Stimulated activated CD4-positive, alpha-beta T cell treated with anti-CD3 and anti-CD28 coated beads, Interleukin-12 subunit alpha, Interleukin-12 subunit beta, amount 100 ng/mL, for 4 hours (primary cell): ENCODE data around the gene GDI2.
"Not testable (repeated sequence)": the region's sequence is repeated elsewhere in the genome, so short reads cannot be mapped to it uniquely, and the experiment has no call there.

Experiments
- DNase-seq: peaks from one replicate; pipeline ENCODE4 v3.0.0-alpha.2; 2020

The GDI2 gene

DNA sequence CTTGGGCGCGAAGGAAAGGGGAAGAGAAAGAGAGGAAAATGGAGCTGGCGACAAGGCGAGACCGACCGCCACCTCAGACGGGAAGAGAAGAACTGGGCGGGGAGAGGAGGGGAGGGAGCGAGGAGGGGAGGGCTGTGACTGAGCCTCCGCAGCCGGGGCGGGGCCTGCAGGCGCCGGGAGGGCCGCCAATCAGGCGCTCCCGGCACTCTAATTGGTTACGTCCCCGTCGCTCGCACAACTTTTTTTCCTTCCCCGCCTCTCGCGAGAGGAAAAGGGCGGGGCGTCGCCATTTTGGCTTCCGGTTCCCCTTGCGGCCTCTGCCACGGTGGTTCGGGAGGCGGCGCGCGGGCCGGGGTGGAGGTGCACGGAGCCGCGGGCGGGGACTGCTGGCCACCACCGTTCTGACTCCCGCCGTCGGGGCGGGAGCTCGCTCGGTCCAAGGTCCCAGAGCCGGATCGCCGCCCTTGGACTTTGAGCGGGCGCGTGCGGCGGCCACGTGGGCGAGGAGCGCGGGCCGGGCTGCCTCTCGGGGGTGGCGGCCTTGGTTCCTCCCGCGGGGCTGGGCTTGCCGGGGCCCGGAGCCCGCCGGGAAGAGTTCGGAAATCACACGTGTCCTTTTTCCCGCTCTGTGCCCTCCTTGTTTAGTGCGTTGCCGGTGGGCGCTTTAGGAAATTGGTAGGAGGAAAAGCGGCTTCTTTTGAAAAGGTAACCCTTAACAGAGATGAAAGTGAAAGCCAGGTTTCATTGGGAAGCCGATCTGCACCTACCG lies at the start of gene GDI2:
TSS of gene GDI2 (minus strand) at position 94 of the 769 bp plus-strand sequence. CDS start 176 bp downstream, outside the sequence.
- peak; percentile 94 for DNase-seq

DNA sequence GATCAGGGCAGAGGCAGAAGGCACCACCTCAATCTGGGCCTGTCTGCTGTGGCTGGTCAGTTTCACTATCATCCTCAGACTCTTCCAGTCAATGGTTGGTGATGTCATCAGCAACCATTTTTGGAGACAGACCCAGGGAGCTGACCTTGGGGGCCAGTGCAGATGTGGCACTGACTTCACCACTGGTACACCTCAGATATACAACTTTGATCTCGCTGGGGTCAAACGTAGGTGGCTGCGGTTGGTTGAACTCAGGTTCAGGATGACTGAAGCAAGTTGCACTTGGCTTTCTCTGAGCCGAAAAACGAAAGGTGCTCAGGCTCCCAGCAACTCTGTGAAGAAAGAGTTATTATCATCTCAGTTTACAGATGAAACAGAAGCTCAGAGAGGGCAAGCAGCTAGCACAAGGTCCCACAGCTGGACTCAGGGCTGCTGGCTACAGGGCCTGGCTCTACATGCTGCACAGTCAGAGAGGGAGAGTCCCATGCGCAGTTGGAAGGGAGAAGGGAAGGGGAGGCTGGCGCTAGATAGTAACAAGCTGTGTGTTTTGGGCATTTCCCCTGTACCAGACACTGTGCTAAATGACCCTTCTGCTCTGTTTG lies 49.2 kb upstream of the GDI2 start:
- no peak for DNase-seq

DNA sequence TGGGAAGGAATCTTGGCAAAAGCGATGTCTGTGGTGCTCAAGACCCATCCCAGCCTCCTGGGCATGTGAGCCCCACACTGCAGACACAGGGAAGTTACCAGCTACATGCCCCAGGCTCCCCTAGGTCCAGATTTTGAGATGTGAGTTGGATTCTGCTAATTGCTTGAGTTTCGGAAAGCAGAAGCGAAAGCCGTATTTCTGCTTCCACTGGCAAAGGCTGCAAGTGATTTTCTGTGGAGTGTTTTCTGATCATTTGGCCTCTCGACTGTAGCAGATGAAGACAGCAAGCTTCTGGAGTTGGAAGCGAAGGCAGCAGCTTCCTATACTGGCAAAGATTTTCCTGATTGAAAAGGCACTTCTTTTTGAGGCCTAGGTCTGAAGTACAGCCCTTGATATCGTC lies 46.8 kb upstream of the GDI2 start:
- no peak for DNase-seq

DNA sequence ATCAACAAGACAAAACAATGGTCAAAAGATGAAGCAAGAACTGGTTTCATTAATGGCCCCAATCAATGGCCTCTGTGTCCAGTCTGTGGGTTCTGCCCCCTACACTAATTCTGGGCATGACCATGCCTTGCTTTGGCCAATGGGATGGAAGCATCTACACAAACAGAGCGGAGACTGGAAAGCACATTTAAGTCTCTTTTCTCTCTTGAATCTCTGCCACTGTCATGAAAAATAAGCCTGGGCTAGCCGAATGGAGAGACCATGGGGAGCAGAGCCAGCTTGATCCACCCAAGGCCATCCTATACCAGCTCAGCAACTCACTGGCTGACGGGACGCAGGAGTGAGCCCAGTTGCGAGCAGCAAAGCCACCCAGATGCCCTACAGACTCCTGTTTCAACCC lies 45.6 kb upstream of the GDI2 start:
- no peak for DNase-seq

DNA sequence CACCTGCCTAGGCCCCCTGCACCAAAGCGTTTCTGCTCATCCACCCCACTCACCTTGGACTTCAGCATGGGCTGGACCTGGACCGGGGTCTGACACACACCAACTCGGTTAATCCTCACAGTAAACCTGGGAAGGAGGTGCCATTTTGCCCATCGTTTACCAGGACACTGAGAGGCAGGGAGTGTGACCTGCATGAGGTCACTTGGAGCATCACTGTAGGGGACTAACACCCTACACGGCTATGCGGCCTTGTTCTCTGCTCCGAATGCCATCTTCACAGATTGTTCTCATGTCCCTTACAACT lies 43.4 kb upstream of the GDI2 start:
- DNase-seq: no peak

DNA sequence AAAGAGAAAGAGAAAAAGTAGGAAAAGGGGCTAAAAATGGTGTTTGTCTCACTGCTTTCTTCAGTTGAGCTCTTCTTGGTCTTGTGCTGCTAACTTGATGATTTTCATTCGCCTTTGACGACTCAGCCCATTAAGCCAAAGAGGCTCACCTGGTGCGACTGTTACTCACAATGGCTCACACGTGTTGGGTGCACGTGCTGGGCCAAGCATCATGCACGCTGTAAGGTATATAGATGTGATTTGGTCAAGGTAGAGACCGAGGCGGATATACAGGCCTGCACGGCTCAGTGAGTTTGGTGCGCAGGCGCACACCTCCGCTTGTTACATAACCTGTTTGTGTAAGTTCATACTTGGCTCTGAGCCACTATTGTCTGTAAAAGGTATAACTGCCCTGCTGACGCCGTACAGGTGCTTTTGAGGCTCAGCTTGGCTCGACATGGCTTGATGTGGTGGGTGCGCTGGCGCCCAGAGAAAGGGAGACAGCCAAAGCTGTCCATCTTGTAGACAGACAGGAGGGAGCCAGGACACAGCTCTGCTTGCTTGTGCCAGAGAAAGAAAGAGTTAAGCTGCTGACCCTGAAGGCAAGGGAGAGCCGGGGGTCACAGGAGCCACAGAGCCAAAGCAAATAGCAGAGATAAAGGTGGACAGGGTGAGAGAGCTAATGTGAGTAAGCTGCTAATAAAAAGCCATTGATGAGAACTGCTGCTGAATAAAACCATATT lies 42.9 kb upstream of the GDI2 start:
- no peak for DNase-seq

DNA sequence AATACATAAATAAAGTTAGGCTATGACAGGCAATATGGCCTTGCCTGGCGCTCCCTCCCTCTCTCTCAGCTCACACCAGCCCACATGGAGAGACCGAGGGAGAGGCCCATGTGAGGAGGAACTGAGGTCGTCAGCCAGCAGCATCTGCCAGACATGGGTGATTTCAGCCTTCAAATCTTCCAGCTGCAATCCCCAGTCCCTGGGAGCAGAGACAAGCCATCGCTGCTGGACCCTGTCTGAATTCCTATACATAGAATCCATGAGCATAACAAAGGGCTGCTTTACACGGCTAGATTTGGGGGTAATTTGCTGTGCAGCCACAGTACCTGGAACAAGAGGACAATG lies 40.9 kb upstream of the GDI2 start:
- DNase-seq: no peak

DNA sequence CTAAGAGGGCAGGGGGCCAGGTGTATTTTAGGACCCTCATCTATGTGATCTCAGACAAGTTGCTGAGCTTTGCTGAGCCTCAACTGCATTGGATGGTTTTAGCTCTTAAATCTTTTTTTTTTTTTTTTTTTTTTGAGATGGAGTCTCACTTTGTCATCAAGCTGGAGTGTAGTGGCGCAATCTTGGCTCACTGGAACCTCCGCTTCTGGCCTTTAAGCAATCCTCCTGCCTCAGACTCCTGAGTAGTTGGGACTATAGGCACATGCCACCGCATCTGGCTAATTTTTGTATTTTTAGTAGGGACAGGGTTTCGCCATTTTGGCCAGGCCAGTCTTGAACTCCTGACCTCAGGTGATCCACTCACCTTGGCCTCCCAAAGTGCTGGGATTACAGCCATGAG lies 33.4 kb upstream of the GDI2 start:
- not testable (repeated sequence) for DNase-seq

DNA sequence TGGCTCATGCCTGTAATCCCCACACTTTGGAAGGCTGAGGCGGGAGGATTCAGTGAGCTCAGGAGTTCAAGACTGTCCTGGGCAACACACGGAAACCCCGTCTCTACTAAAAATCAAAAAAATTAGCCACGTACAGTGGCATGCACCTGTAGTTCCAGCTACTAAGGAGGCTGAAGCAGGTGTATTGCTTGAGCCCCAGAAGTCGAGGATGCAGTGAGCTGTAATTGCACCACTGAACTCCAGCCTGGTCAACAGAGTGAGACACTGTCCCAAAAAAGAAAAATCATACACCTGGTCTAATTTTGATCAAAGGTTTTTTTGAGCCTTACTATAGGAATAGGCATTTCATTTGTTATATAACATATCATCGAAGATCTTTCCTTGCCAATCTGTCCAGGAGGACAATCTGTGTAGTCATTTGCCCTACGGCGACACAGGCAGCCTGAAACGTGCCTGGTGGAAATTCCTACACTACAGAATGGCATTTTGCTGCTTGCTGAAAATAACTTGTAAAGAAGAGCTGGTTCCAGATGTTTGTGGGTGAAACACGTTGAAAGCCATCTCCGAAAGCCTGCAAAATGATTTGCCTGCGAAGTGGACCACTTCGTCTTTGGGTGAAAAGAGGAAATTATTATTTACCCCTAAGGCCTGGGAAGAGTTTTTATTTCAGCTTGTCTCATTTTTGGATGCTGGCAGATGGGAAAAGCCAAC lies 31.3 kb upstream of the GDI2 start:
- no peak for DNase-seq

DNA sequence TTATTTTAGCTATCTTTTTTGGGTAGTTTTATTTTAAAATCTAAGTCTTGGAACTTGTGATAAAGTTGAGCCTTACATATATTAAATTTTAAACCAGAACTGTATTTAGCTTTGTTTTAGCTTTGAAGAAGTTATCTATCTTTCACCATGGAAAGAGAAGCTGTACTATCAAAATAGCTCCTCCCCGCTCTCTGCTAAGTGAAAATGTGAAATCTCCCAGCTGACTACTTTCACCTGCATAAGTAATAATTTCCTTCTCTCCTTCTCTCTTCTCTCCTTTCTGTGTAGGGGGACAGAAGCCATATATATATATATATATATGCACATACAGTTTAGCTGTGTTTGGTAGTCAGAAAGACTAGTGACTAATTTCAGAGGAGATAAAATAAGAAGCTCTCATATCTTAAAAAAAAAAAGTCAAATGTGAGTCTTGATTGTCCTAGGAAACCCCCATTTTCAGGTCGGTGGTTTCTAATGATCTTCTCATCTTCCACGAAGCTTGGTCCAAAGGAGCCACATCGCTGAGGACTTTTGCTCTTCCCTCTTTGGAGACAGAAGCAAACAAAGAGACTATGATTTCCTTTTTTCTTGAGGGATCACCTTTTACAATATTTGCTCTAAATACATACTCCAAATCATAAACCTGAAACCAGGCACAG lies 30.6 kb upstream of the GDI2 start:
- no peak for DNase-seq

DNA sequence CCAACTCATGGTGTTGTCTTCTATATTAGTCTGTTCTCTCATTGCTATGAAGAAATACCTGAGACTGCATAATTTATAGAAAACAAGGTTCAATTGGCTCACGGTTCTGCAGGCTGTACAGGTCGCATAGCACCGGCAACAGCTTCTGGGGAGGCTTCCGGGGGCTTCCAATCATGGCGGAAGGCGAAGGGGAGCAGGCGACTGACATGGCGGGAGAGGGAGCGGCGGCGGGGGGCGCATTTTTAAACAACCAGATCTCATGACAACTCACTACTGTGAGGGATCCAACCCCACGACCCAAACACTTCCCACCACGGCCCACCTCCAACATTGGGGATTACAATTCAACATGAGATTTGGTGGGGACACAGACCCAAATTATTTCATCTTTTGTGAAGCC lies 28.7 kb upstream of the GDI2 start:
- no peak for DNase-seq

DNA sequence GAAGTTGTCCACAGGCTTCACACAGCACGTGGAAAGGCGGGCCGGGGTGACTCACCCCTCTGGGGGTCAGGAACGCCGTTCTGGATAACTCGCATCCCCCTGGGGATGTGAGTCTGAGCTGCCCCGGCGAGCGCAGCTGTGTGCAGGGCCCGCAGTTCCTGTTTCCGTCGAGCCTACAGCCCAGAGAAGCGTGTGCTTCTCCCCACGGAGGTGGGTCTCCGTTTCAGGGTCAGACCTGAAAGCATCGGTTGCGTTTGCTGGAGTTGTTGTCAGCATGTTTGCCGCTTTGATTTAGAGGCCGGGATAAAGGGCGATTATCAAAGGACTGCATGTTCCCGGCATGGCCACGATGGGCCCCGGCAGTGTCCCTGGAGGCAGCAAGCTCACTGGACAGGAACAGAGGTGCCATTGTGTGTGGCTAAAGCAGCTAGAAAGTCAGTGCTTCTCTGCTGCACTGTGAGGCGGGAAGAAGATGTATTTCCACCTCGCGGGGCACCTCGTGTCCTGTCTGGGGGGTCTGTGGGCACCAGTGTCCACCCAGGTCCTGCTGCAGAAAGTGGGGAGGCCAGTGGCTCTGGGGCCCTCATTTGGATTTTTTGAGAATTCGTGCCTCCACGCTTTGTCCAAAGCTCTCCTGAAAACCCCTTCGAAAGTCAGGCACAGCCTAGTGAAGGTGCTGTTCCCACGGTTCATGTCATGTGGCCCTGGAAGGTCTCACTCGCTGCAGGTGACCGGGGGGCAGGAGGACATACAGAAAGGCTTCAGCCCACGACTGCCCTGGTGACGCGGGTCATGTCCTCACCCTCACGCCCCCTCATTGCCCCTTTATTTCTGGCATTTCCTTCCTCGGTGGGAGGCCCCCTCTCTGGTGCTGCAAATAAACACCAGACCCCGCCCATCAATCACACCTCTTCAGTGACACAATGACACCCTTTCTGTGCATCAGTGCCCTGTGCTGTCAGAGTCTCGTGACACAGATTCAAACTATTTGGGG lies 27.4 kb upstream of the GDI2 start:
- no peak for DNase-seq

DNA sequence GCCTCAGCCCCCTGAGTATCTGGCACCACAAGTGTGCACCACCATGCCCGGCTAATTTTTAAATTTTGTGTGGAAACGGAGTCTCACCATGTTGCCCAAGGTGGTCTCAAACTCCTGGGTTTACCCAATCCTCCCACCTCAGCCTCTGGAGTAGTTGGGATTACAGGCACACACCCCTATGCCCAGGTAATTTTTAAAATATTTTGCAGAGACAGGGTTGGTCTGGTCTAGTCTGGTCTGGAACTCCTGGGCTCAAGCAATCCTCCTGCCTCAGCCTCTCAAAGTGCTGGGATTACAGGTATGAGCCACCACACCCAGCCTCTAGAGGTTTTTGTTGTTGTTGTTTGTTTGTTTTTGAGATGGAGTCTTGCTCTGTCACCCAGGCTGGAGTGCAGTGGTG lies 22.9 kb upstream of the GDI2 start:
- not testable (repeated sequence) for DNase-seq

DNA sequence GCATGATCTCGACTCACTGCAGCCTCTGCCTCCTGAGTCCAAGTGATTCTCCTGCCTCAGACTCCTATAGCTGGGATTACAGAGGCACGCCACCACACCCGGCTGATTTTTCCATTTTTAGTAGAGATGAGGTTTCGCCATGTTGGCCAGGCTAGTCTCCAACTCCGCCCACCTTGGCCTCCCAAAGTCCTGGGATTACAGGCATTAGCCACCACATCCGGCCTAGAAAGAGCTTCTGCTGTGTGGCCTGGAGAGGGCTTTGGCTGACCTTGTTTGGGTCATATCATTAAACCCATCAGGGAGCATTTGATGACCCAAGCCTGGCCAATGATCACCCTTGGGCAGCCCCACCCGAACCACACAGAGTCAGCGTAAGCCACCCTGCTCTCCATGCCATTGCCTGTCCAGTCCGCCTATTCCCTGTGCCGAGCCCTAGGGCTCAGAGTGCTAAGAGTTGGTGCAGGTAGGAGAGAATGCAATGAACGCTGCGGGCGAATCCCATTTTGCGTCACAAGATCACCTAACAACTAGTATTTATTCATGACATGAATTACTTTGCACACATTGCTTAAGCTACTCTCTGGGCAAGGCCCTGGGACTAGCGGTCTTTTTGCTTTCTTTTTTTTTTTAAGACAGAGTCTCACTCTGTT lies 22.3 kb upstream of the GDI2 start:
- no peak for DNase-seq

DNA sequence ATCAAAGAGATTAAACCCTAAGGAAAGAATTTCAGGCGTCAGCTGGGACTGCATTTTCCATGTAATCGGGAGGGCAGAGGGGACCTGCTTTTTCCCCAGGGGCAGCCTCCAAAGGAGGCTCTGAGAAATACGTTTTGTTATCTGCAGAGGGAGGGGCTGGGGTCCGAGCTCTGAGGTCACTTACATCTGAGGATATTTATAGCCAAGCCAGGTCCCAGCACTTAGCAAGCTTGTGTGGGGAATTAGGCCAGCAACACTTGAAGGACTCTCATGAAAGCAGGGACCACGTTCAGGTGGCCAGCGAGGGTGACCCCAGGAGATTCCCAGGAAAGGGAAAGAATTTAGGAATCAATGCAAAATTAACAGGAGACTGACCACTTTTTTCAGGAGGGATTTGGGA lies 20.6 kb upstream of the GDI2 start:
- no peak for DNase-seq

DNA sequence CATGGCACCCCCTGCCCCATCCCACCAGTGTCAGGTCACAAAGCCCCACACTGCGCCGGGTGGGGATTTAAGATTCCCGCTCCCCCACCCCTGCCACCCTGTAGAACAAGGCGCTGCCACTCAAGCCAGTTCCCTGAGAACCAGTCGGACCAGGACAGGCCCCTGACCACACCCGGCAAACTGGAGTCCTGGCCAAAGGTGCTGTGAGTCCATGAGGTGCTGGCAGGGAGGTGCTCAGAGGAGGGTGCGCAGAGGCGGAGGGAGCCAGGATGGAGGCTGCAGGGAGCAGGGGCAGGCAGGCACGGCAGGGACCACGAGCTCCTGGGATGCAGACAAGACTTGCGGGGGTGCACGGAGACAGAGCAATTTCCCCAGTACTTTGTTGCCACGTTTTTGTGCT lies 19.7 kb upstream of the GDI2 start:
- no peak for DNase-seq

DNA sequence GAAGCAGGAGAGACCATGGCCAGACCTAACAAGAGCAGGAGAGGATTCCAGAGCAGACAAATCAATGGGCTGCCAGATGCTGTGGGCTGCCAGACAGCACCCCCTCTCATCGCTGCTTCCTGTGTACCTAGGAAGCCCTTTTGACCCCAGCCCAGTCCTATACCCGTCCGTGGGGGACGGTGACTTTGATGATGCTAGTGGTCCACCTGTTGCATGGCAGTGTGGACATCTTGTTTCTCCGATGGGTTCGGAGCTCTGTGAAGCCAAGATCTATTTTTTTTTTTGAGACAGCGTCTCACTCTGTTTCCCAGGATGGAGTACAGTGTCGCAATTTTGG lies 18.2 kb upstream of the GDI2 start:
- no peak for DNase-seq

DNA sequence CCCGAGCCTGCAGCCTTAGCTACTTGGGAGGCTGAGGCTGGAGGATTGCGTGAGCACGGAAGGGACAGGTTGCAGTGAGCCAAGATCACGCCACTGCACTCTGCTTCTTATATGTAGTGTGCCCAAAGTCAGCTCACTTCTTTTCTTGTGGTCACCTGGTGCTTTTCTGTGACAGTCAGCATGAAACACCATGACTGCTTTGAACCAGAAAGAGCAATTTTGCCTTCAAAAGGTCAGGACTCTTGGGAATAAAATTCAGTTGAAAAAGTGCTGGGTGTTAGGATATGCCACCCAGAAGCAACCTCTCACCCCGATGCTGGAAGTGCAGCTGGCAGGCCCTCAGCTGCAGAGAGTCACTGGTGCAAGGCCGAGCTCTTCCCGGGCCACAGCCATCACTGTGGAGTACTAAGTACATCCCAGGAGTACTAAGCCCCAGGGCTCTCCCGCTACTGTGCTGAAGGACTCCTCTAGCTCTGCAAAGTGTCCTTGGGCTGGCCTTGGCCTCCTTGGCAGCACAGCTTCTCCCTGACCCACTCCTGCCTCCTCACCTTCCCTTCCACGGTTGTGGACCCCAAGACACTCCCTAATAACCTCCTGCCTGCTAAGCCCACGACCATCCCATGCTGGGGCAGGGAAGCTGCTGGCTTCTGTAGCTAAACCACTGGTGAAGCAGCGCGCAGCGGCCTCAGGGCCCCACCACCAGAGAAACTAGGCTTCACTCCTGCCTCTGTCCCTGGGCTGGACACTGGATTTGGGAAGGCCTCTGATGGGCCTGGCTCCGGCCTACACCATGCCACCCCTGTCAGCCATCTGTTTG lies 17.6 kb upstream of the GDI2 start:
- DNase-seq: no peak

DNA sequence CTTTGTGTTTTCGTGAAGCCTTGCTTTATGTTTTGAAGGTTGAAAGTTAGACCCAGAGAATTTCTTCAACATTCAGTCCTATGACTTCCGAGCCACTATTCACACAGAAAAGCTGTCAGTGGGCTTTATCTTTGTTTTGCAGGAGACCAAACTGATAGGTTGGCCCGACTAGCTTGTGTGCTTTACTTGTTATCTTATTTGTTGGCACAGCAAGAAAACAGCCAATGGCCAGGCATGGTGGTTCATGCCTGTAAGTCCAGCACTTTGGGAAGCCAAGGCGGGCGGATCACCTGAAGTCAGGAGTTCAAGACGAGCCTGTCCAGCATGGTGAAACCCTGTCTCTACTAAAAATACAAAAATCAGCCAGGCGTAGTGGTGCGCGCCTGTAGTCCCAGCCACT lies 16.0 kb upstream of the GDI2 start:
- no peak for DNase-seq

DNA sequence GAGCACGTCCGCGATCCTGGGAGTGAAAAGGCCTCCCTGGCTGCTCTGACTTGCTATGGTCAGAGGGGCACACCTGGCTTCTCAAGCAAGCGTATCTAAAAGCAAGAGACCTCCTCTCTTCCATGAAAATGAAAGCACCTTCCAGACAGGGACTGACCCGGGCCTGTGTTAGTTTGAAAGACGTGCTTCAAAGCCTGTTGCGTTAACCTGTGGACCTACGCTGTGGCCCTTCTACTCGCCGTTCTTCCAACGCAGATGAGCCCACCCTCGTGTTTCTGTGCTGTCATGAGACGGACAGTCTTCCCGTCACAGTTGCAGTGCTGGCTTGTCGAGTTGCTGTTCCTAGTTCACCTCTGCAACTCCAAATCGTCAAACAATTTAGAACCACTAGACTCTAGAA lies 15.5 kb upstream of the GDI2 start:
- no peak for DNase-seq

DNA sequence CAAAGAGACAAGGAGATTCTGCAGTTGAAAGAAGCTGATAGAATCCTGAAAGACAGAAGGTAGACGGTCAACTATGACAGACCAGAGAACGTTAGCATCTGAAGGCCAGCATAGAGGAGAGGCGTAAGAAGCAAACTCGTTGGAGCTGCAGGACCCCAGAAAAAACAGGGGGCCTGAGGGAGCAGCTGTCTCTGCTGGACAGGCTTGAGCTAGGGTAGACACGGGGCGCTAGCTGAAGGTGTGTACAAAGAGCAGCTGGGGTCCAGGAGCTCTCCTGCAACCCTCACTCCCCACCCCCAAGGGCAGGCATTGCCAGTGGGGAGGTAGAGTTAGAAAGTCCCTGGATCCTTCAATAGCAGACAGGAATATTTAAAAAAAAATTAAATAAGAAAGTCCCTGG lies 14.6 kb upstream of the GDI2 start:
- DNase-seq: no peak
